Lower leg skin (tissue), 3 donors: ENCODE results near the gene ACSL6.

Source experiments
- CTCF ChIP-seq, 3 donors: fragments of 450-650 bp; IDR thresholded peaks; one replicate each; pipeline ENCODE4 v1.5.1; 2016; ENCODE audit warnings: antibody characterized with exemption in 3 of 3, mild to moderate bottlenecking in 3 of 3, moderate library complexity in 2 of 3
- POLR2A ChIP-seq, 2 donors: fragments of 450-650 bp; IDR thresholded peaks; one replicate each; pipeline ENCODE4 v1.6.1; 2016 to 2017; ENCODE audit warnings: antibody characterized with exemption in 2 of 2, mild to moderate bottlenecking in 1 of 2, moderate library complexity in 1 of 2

DNA sequence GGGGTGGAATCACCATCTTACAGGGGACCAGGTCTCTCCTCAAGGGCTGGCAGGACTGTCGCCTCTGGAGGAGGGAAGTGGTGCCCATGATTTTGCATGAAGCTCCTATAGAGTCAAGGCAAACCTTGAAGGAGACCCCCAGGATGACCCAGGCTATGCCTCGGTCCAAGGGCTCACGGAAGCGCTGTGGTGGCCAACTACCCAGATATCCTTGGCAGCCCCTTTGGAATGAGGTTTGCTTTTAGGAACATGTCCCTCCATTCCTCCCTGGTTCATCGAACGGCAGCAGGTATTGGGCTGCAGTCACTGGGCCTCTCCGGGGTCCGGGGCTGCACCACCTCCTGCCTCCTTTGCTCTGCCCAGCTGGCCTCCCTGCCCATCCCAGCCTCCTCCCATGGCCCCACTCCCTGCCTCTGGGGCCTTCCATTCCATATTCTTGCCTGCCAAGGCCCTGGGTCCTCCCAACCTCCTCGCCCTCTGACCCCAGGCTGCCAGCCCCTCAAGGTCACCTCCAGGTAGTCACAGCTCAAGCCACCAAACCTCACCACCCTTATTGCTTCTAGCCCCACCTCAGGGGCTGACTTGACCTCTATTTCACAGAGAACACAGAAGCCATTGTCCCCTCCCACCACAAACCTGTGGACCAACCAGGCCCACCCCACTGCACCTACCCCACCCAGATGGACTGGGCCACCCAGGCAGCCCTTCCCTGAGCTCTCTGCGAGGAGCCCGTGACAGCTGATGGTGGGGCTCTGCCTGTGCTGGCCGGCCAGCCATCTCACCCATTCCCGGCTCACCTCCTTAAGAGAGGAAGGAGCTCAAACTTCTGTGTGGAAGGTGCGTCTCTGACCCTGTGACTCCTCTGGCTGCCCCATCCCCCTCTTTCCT, 45.4 kb upstream of the ACSL6 start:
- no peak for TF ChIP-seq CTCF (IDR thresholded peaks at IDR 0.05)
- no peak for TF ChIP-seq POLR2A (IDR thresholded peaks at IDR 0.05)
